ENCODE data around the gene RAPGEF5. TPM values are rescaled to one million over a fixed set of nuclear protein-coding genes. Genes with fewer than 3 reads are reported as not detected.

The RAPGEF5 gene
- total RNA-seq, 1 donor from 2014 or later, result 0.70 TPM

DNA sequence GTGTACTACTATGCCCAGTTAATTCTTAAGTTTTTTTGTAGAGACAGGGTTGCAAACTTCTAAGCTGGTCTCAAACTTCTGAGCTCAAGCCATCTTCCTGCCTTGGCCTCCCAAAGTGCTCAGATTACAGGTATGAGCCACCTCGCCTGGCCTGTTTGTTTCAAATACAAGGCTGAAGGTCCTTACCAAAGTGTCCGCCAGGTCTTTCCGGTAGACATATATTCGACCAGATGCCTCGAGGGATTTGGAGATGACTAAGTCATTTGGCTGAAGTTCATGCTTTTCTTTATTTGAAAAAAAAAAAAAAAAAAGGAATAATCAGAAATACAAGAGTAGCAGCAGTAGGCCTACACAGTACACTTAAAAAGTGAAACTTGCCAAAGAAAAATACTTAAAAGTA is 206.7 kb downstream of the RAPGEF5 start:
- no peaks in the 10 kb centered on the region for H3K36me3 Mint-ChIP-seq (ENCODE audit: low read depth)
- intact Hi-C loops (cut with micrococcal nuclease), result no loop called here
- H3K4me3 Mint-ChIP-seq, result no peak overlapping the region
- no peaks in the 10 kb centered on the region for H3K9me3 Mint-ChIP-seq
- peaks cover 11% of the 10 kb centered on the region for H3K4me1 Mint-ChIP-seq (ENCODE audit: low read depth)
- DNase-seq (ENCODE audit: low spot score), result no peak
- H3K27me3 Mint-ChIP-seq (ENCODE audit: insufficient read depth), result peaks cover 3% of the 10 kb centered on the region
- no peak overlapping the region for H3K27ac Mint-ChIP-seq

- H3K4me1 Mint-ChIP-seq (ENCODE audit: low read depth), result peaks cover 5% of the 10 kb centered on the region
- DNase-seq (ENCODE audit: low spot score), result no peak
- intact Hi-C loops (cut with micrococcal nuclease), result no loop called here
- H3K4me3 Mint-ChIP-seq, result no peak overlapping the region
- no peaks in the 10 kb centered on the region for H3K9me3 Mint-ChIP-seq
- H3K27ac Mint-ChIP-seq, result no peak overlapping the region
- no peaks in the 10 kb centered on the region for H3K36me3 Mint-ChIP-seq (ENCODE audit: low read depth)
- peaks cover 6% of the 10 kb centered on the region for H3K27me3 Mint-ChIP-seq (ENCODE audit: insufficient read depth)
Measured at GRCh38 chr7:22147868-22148267, 209.1 kb downstream of the RAPGEF5 start.

- intact Hi-C loops (cut with micrococcal nuclease), result no loop called here
- no peak for DNase-seq (ENCODE audit: low spot score)
- Mint-ChIP-seq H3K9me3 (no peaks in the 10 kb centered on the region), H3K27me3 (ENCODE audit: insufficient read depth) (peaks cover 6% of the 10 kb centered on the region), H3K4me1 (ENCODE audit: low read depth) (peaks cover 5% of the 10 kb centered on the region), H3K27ac (no peak overlapping the region), H3K4me3 (no peak overlapping the region), H3K36me3 (ENCODE audit: low read depth) (no peaks in the 10 kb centered on the region)
Measured at GRCh38 chr7:22146961-22147512, 209.9 kb downstream of the RAPGEF5 start.

GRCh38 chr7:22144950-22145349 is 212.0 kb downstream of the RAPGEF5 start:
- H3K36me3 Mint-ChIP-seq (ENCODE audit: low read depth), result no peaks in the 10 kb centered on the region
- no peak for DNase-seq (ENCODE audit: low spot score)
- intact Hi-C loops (cut with micrococcal nuclease), result no loop called here
- no peak overlapping the region for H3K4me3 Mint-ChIP-seq
- H3K27ac Mint-ChIP-seq, result no peak overlapping the region
- H3K9me3 Mint-ChIP-seq, result no peaks in the 10 kb centered on the region
- peaks cover 5% of the 10 kb centered on the region for H3K4me1 Mint-ChIP-seq (ENCODE audit: low read depth)
- H3K27me3 Mint-ChIP-seq (ENCODE audit: insufficient read depth), result peaks cover 6% of the 10 kb centered on the region

DNA sequence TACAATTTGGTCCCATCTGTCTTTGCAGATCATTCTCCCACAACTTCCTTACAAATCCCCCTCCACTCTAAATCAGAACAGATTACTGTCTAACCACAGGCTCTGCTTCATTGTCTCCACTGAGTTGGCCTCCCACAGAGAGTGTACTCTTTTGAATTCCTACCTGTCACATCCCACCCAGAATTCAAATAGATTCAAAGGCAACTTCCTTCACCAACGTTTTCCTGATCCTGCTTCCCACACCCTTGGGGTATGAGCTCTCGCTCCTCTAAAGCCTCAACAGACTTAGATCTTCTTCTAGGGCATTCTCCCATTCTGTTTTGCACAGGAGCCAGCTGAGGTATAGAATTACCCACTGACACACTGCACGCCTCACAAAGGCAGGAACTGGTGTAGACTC is 213.5 kb downstream of the RAPGEF5 start:
- Mint-ChIP-seq H3K36me3 (ENCODE audit: low read depth) (no peaks in the 10 kb centered on the region), H3K27ac (no peak overlapping the region), H3K27me3 (ENCODE audit: insufficient read depth) (peaks cover 8% of the 10 kb centered on the region), H3K9me3 (no peaks in the 10 kb centered on the region), H3K4me3 (no peak overlapping the region), H3K4me1 (ENCODE audit: low read depth) (peaks cover 5% of the 10 kb centered on the region)
- no peak for DNase-seq (ENCODE audit: low spot score)
- intact Hi-C loops (cut with micrococcal nuclease), result no loop called here

DNA sequence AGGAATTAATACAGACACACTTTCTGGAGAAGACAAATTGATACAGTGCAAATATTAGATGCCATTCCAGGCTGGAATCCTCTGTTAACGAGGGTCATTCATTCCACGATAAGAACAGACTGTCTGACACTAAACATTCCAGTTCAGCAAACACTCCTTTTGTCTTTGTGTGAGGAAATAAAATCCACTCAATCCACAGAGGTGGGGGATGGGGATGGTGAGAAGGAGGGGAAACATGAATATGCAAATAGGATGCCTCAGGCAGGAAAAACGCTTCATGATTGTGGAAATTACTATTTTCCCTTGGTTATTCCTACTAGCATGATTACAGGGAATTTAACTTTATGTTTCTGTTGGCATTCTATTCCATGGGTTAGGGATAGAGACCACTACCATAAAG is 214.4 kb downstream of the RAPGEF5 start:
- H3K4me1 Mint-ChIP-seq (ENCODE audit: low read depth), result peaks cover 5% of the 10 kb centered on the region
- intact Hi-C loops (cut with micrococcal nuclease), result no loop called here
- no peaks in the 10 kb centered on the region for H3K36me3 Mint-ChIP-seq (ENCODE audit: low read depth)
- no peak for DNase-seq (ENCODE audit: low spot score)
- peaks cover 12% of the 10 kb centered on the region for H3K27me3 Mint-ChIP-seq (ENCODE audit: insufficient read depth)
- no peaks in the 10 kb centered on the region for H3K9me3 Mint-ChIP-seq
- no peak overlapping the region for H3K27ac Mint-ChIP-seq
- H3K4me3 Mint-ChIP-seq, result no peak overlapping the region

- no peak overlapping the region for H3K4me3 Mint-ChIP-seq
- no peaks in the 10 kb centered on the region for H3K4me1 Mint-ChIP-seq (ENCODE audit: low read depth)
- no peak overlapping the region for H3K27ac Mint-ChIP-seq
- intact Hi-C loops (cut with micrococcal nuclease), result no loop called here
- H3K9me3 Mint-ChIP-seq, result no peaks in the 10 kb centered on the region
- DNase-seq (ENCODE audit: low spot score), result no peak
- peaks cover 12% of the 10 kb centered on the region for H3K27me3 Mint-ChIP-seq (ENCODE audit: insufficient read depth)
- H3K36me3 Mint-ChIP-seq (ENCODE audit: low read depth), result no peaks in the 10 kb centered on the region
Measured at GRCh38 chr7:22141355-22141754, 215.6 kb downstream of the RAPGEF5 start.

DNA sequence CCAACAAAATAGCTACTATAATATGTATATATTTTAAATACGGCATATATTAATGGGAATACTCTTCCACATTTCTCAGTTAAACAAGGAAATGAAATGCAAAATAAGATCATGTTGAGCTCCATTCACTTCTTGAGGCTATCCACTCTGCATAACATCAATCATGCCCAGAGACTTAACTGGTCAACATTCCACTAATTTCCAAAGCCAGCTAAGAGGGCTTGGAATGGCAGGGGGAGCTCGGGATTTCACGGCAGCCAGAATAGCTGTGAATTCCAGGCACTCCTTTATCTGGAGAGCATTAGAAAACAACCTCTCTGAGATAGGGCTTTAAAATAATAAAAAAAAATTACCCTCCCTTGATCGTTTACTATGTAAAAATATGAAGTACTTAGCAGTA is 216.4 kb downstream of the RAPGEF5 start:
- H3K4me1 Mint-ChIP-seq (ENCODE audit: low read depth), result no peaks in the 10 kb centered on the region
- intact Hi-C loops (cut with micrococcal nuclease), result no loop called here
- H3K4me3 Mint-ChIP-seq, result no peak overlapping the region
- peaks cover 12% of the 10 kb centered on the region for H3K27me3 Mint-ChIP-seq (ENCODE audit: insufficient read depth)
- no peaks in the 10 kb centered on the region for H3K9me3 Mint-ChIP-seq
- DNase-seq (ENCODE audit: low spot score), result no peak
- H3K36me3 Mint-ChIP-seq (ENCODE audit: low read depth), result no peaks in the 10 kb centered on the region
- no peak overlapping the region for H3K27ac Mint-ChIP-seq

- Mint-ChIP-seq H3K27me3 (ENCODE audit: insufficient read depth) (peaks cover 12% of the 10 kb centered on the region), H3K36me3 (ENCODE audit: low read depth) (no peaks in the 10 kb centered on the region), H3K9me3 (no peaks in the 10 kb centered on the region), H3K27ac (no peak overlapping the region), H3K4me1 (ENCODE audit: low read depth) (no peaks in the 10 kb centered on the region), H3K4me3 (no peak overlapping the region)
- intact Hi-C loops (cut with micrococcal nuclease), result no loop called here
- no peak for DNase-seq (ENCODE audit: low spot score)
Measured at GRCh38 chr7:22138886-22139285, 218.1 kb downstream of the RAPGEF5 start.

DNA sequence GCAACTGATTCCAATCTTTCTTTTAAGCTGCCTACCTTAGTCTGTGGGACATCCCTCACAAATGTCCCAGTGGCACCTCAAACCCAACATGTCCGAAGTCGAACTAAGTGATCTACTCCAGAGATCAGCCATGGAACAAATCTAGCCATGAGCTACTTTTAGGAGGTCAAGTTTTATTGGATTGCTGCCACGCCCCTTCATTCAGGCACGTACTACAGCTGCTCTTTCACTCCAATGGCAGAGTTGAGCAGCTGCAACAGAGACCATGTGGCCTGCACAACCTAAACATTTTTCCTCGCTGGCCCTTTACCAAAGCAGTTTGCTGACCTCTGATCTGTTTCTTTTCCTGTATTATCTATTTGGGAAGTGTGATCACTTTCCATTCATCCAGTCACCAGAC is 218.8 kb downstream of the RAPGEF5 start:
- Mint-ChIP-seq H3K36me3 (ENCODE audit: low read depth) (no peaks in the 10 kb centered on the region), H3K4me3 (no peak overlapping the region), H3K27me3 (ENCODE audit: insufficient read depth) (peaks cover 8% of the 10 kb centered on the region), H3K4me1 (ENCODE audit: low read depth) (no peaks in the 10 kb centered on the region), H3K27ac (no peak overlapping the region), H3K9me3 (no peaks in the 10 kb centered on the region)
- intact Hi-C loops (cut with micrococcal nuclease), result no loop called here
- no peak for DNase-seq (ENCODE audit: low spot score)

GRCh38 chr7:22137466-22137865 is 219.5 kb downstream of the RAPGEF5 start:
- H3K36me3 Mint-ChIP-seq (ENCODE audit: low read depth), result no peaks in the 10 kb centered on the region
- intact Hi-C loops (cut with micrococcal nuclease), result no loop called here
- DNase-seq (ENCODE audit: low spot score), result no peak
- no peak overlapping the region for H3K4me3 Mint-ChIP-seq
- H3K9me3 Mint-ChIP-seq, result no peaks in the 10 kb centered on the region
- H3K27me3 Mint-ChIP-seq (ENCODE audit: insufficient read depth), result peaks cover 11% of the 10 kb centered on the region
- no peak overlapping the region for H3K27ac Mint-ChIP-seq
- no peaks in the 10 kb centered on the region for H3K4me1 Mint-ChIP-seq (ENCODE audit: low read depth)

GRCh38 chr7:22137026-22137425 is 219.9 kb downstream of the RAPGEF5 start:
- intact Hi-C loops (cut with micrococcal nuclease), result no loop called here
- no peak for DNase-seq (ENCODE audit: low spot score)
- H3K4me3 Mint-ChIP-seq, result no peak overlapping the region
- H3K27ac Mint-ChIP-seq, result no peak overlapping the region
- H3K27me3 Mint-ChIP-seq (ENCODE audit: insufficient read depth), result peaks cover 14% of the 10 kb centered on the region
- H3K36me3 Mint-ChIP-seq (ENCODE audit: low read depth), result no peaks in the 10 kb centered on the region
- no peaks in the 10 kb centered on the region for H3K4me1 Mint-ChIP-seq (ENCODE audit: low read depth)
- no peaks in the 10 kb centered on the region for H3K9me3 Mint-ChIP-seq

DNA sequence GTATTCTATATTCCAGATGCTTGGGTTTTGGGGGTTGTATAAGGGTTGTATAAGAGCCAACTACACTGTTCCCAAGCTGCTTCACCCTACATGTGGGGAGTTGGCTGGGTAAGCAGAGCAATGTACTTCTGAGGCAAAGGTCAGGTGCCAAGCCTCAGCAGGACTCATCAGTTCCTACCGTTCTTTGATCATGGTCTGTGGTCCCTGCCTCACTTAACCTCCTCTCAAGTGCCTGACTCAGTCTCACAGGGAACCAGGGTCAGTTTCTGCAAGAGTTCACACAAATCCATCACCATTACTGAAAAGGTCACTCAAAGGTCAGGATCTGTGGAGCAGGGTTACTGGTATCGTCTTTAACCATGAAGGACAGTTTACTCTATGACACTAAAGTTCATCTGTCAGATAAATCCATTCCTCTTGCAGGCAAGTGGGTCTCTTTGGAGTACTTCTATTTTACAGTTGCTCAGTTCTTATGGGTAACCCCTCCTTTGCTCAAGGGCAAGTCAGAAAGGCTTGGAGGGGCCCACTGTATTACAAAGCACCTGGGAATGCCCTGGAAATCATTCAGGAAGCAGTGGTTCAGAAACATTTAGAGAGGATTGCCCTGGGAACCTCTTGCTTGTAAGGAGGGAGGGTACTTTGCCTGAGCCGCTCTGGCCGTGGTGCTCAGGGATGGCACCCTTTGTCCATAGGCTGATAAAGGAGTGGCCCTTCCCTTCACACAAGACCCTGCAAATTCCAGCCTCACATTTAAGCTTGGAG is 227.0 kb downstream of the RAPGEF5 start:
- H3K36me3 Mint-ChIP-seq (ENCODE audit: low read depth), result no peaks in the 10 kb centered on the region
- H3K27me3 Mint-ChIP-seq (ENCODE audit: insufficient read depth), result peaks cover 21% of the 10 kb centered on the region
- DNase-seq (ENCODE audit: low spot score), result no peak
- H3K4me3 Mint-ChIP-seq, result no peak overlapping the region
- intact Hi-C loops (cut with micrococcal nuclease), result no loop called here
- H3K9me3 Mint-ChIP-seq, result no peaks in the 10 kb centered on the region
- no peaks in the 10 kb centered on the region for H3K4me1 Mint-ChIP-seq (ENCODE audit: low read depth)
- no peak overlapping the region for H3K27ac Mint-ChIP-seq

DNA sequence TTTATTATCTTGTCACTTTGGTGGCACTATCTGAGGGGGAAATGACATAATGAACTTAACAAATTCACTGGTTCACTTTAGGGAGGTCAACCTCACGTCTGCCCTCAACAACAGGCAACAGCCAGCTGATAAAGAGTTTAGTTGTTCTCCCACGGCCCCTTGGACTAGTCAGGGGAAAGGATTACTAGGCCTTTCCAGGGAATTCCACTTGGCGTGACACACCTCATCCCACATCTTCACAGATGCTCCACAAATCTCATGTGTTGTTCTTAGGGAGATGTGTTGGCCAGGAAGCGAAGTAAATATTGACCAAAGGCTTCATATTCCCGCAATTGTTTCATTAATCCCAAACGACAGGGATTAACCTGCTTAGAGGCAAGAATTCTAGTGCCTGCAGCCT is 227.8 kb downstream of the RAPGEF5 start:
- no peaks in the 10 kb centered on the region for H3K4me1 Mint-ChIP-seq (ENCODE audit: low read depth)
- no peak for DNase-seq (ENCODE audit: low spot score)
- no peak overlapping the region for H3K27ac Mint-ChIP-seq
- no peaks in the 10 kb centered on the region for H3K36me3 Mint-ChIP-seq (ENCODE audit: low read depth)
- no peak overlapping the region for H3K4me3 Mint-ChIP-seq
- peaks cover 21% of the 10 kb centered on the region for H3K27me3 Mint-ChIP-seq (ENCODE audit: insufficient read depth)
- no peaks in the 10 kb centered on the region for H3K9me3 Mint-ChIP-seq
- intact Hi-C loops (cut with micrococcal nuclease), result no loop called here
